ENCODE results near the gene STRADA. TPM values are rescaled to one million over a fixed set of nuclear protein-coding genes. Genes with fewer than 3 reads are reported as not detected.

Gene STRADA
- total and polyA plus RNA-seq, 9 of the 15 experiments (the other 6 are each of a cell fraction or from before 2014, with no cell fraction given): 6.6 to 33.0 (median 20.5) TPM

DNA sequence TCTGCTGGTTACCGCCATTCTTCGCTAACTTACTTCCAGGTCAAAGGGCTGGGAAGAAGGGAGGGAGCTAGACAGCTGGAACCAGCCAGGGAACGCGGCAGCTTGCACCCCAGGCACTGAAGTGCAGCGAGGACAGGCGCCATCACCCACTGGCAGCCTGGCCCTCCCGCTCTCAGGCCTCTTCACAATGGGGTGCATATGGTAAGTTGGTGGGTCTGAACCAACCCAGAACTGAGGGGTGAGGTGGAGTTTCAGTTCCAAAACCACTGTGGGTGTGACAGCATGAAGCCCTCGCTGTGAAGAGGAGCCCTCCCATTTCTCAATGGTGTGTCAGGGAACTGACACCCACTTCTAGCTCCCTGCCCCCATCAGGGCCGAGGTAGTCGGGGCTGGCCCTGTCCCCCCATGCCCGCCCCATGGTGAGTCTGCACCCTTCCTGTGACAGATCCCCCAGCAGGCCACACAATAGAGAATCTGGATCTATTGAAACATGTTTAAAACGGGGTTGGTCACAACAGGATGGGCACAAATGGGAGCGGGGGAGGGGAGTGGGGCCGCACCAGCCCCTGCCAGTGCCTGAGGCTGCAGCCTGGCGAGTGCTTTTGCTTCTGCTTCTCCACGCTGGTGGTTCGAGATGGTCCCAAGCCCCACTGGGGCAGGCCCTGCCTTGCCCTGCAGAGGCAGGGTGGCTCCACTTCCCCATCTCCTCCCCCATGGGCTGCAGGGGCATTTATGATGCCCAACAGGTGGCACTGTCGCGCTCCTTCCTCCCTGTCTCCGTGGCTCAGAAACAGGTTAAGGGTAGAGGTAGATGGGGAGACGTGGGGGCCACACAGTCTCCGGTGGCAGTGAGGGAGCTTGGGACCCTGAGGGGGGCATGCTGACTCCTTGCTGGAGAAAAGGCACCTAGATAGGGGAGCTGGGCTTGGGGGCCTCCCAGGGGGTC lies 44.0 kb downstream of the STRADA start (continued):
- TF ChIP-seq, protein P1, sequence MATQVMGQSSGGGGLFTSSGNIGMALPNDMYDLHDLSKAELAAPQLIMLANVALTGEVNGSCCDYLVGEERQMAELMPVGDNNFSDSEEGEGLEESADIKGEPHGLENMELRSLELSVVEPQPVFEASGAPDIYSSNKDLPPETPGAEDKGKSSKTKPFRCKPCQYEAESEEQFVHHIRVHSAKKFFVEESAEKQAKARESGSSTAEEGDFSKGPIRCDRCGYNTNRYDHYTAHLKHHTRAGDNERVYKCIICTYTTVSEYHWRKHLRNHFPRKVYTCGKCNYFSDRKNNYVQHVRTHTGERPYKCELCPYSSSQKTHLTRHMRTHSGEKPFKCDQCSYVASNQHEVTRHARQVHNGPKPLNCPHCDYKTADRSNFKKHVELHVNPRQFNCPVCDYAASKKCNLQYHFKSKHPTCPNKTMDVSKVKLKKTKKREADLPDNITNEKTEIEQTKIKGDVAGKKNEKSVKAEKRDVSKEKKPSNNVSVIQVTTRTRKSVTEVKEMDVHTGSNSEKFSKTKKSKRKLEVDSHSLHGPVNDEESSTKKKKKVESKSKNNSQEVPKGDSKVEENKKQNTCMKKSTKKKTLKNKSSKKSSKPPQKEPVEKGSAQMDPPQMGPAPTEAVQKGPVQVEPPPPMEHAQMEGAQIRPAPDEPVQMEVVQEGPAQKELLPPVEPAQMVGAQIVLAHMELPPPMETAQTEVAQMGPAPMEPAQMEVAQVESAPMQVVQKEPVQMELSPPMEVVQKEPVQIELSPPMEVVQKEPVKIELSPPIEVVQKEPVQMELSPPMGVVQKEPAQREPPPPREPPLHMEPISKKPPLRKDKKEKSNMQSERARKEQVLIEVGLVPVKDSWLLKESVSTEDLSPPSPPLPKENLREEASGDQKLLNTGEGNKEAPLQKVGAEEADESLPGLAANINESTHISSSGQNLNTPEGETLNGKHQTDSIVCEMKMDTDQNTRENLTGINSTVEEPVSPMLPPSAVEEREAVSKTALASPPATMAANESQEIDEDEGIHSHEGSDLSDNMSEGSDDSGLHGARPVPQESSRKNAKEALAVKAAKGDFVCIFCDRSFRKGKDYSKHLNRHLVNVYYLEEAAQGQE (IDR thresholded peaks at IDR 0.05; ENCODE audit: borderline replicate concordance): peak; percentile 18; the same call in 1 of the 2 replicates
- TF ChIP-seq, protein P1 (CRISPR knock-in tag; IDR thresholded peaks at IDR 0.05; ENCODE audit: low read depth): no peak
- TF ChIP-seq POLR2G (IDR thresholded peaks at IDR 0.05; ENCODE audit: low read depth, low read length) (peak; percentile 64), ZNF75A (CRISPR knock-in tag; IDR thresholded peaks at IDR 0.05) (no peak), HDAC1 (IDR thresholded peaks at IDR 0.05) (no peak), CBX5 (IDR thresholded peaks at IDR 0.05; ENCODE audit: borderline replicate concordance, low read depth) (no peak), TEAD1 (CRISPR knock-in tag; IDR thresholded peaks at IDR 0.05) (no peak), DPF2 (IDR thresholded peaks at IDR 0.05) (no peak)
- TF ChIP-seq, protein P2, sequence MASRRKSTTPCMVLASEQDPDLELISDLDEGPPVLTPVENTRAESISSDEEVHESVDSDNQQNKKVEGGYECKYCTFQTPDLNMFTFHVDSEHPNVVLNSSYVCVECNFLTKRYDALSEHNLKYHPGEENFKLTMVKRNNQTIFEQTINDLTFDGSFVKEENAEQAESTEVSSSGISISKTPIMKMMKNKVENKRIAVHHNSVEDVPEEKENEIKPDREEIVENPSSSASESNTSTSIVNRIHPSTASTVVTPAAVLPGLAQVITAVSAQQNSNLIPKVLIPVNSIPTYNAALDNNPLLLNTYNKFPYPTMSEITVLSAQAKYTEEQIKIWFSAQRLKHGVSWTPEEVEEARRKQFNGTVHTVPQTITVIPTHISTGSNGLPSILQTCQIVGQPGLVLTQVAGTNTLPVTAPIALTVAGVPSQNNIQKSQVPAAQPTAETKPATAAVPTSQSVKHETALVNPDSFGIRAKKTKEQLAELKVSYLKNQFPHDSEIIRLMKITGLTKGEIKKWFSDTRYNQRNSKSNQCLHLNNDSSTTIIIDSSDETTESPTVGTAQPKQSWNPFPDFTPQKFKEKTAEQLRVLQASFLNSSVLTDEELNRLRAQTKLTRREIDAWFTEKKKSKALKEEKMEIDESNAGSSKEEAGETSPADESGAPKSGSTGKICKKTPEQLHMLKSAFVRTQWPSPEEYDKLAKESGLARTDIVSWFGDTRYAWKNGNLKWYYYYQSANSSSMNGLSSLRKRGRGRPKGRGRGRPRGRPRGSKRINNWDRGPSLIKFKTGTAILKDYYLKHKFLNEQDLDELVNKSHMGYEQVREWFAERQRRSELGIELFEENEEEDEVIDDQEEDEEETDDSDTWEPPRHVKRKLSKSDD (conservative IDR thresholded peaks at IDR 0.05; ENCODE audit: low read length): no peak
- TF ChIP-seq, protein P3, sequence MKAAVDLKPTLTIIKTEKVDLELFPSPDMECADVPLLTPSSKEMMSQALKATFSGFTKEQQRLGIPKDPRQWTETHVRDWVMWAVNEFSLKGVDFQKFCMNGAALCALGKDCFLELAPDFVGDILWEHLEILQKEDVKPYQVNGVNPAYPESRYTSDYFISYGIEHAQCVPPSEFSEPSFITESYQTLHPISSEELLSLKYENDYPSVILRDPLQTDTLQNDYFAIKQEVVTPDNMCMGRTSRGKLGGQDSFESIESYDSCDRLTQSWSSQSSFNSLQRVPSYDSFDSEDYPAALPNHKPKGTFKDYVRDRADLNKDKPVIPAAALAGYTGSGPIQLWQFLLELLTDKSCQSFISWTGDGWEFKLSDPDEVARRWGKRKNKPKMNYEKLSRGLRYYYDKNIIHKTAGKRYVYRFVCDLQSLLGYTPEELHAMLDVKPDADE (conservative IDR thresholded peaks at IDR 0.05; ENCODE audit: control insufficient read depth, low read depth, low read length): no peak

All from K562 (cell line).